Upper lobe of right lung (tissue), 1 donor: ENCODE data around the gene GEMIN8. TPM values are rescaled to one million over a fixed set of nuclear protein-coding genes. Genes with fewer than 3 reads are reported as not detected.
A peak's percentile ranks its signal among the peaks of the same experiment; 100 is the strongest.

Source experiments
- ATAC-seq: fragments of 200-7000 bp; cut with Tn5 transposase; one replicate; pipeline ENCODE4 v1.9.1; 2020; ENCODE audit warnings: mild to moderate bottlenecking, moderate library complexity
- DNase-seq: peaks from one replicate; pipeline ENCODE4 v3.0.0-alpha.2; 2020
- H3K27ac ChIP-seq: fragments of 200-600 bp; one replicate; pipeline ENCODE4 v1.8.0; 2022
- H3K27me3 ChIP-seq: fragments of 200-600 bp; one replicate; pipeline ENCODE4 v1.8.0; 2022; ENCODE audit warnings: mild to moderate bottlenecking
- H3K36me3 ChIP-seq: fragments of 200-600 bp; one replicate; pipeline ENCODE4 v1.8.0; 2022
- H3K4me1 ChIP-seq: fragments of 200-600 bp; one replicate; pipeline ENCODE4 v1.8.0; 2022
- H3K4me3 ChIP-seq: fragments of 200-600 bp; one replicate; pipeline ENCODE4 v1.8.0; 2022; ENCODE audit warnings: mild to moderate bottlenecking
- H3K9me3 ChIP-seq: fragments of 200-600 bp; one replicate; pipeline ENCODE4 v1.8.0; 2022
- intact Hi-C: fragments of 100-400 bp; cut with DNase I; formaldehyde crosslinking; loops from one replicate; pipeline ENCODE4 v1.11.0; 2022
- total RNA-seq: library from RNA; stranded (reverse); fragmentation: NEBNext Ultra II Directional; extraction: Animal tissue kit (Norgen Biotek cat#: 25700); gene quantifications from one replicate; pipeline ENCODE4 v1.2.1, GENCODE V29; 2021
- TF ChIP-seq, protein P1 (sequence below): fragments of 200-600 bp; IDR thresholded peaks from one replicate; pipeline ENCODE4 v1.8.0; 2022; ENCODE audit warnings: antibody characterized with exemption
- donor health status: DM: no; HTN: yes; CAD: no; lungs with severe emphysema.

Gene GEMIN8
- total RNA-seq, 1 donor from 2014 or later = 16.4 TPM

DNA sequence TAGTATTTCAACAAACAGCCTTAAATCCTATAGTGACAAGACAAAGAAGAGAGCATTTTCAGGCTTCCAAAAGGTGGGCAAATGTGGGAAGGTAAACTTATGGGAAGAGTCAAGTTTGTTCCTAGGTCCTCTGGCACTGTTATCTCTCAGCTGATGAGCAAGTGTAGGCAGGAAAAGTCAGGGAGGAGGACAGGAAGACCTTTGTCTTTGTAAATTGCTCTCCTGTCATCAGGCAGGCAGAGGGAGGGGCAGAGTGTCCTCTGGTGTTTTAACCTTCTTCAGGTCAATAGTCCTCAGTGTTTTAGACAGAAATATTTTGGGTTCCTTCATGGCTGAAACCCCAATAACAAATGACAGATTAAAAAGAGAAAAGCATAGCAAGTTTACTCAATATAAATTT lies 13.5 kb upstream of the GEMIN8 start:
- no peaks in the 10 kb centered on the region for H3K9me3 ChIP-seq
- DNase-seq (no peak), ATAC-seq (no peak)
- TF ChIP-seq, protein P1, sequence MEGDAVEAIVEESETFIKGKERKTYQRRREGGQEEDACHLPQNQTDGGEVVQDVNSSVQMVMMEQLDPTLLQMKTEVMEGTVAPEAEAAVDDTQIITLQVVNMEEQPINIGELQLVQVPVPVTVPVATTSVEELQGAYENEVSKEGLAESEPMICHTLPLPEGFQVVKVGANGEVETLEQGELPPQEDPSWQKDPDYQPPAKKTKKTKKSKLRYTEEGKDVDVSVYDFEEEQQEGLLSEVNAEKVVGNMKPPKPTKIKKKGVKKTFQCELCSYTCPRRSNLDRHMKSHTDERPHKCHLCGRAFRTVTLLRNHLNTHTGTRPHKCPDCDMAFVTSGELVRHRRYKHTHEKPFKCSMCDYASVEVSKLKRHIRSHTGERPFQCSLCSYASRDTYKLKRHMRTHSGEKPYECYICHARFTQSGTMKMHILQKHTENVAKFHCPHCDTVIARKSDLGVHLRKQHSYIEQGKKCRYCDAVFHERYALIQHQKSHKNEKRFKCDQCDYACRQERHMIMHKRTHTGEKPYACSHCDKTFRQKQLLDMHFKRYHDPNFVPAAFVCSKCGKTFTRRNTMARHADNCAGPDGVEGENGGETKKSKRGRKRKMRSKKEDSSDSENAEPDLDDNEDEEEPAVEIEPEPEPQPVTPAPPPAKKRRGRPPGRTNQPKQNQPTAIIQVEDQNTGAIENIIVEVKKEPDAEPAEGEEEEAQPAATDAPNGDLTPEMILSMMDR = no peak
- intact Hi-C loops = no loop called here
- H3K4me1 ChIP-seq = no peaks in the 10 kb centered on the region
- H3K27ac ChIP-seq = no peak overlapping the region
- H3K4me3 ChIP-seq = no peak overlapping the region
- no peaks in the 10 kb centered on the region for H3K27me3 ChIP-seq
- no peaks in the 10 kb centered on the region for H3K36me3 ChIP-seq

DNA sequence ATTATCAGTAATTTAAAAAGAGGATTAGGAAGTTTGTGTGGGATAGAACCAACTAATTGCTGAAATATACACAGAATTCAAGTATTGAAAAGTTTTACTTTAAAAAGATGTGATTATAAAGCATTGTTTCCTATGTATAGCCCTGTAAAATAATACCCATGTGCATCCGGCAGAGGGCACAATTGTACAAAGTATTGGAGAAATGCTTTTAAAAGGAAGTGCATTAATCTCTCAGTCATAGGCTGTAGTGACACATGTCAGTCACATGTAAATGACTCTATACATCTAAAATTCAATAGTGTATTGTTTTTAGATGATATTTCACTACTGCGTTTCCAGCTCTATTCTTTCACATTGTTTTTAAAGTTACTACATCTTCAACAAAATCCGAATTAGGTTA lies 9.7 kb upstream of the GEMIN8 start:
- Histone ChIP-seq H3K4me3 (no peak overlapping the region), H3K27ac (no peak overlapping the region), H3K9me3 (no peaks in the 10 kb centered on the region), H3K4me1 (no peaks in the 10 kb centered on the region), H3K27me3 (no peaks in the 10 kb centered on the region), H3K36me3 (no peaks in the 10 kb centered on the region)
- intact Hi-C loops = no loop called here
- TF ChIP-seq, protein P1 = peak; percentile 59
- peak; percentile 83 for ATAC-seq
- no peak for DNase-seq

DNA sequence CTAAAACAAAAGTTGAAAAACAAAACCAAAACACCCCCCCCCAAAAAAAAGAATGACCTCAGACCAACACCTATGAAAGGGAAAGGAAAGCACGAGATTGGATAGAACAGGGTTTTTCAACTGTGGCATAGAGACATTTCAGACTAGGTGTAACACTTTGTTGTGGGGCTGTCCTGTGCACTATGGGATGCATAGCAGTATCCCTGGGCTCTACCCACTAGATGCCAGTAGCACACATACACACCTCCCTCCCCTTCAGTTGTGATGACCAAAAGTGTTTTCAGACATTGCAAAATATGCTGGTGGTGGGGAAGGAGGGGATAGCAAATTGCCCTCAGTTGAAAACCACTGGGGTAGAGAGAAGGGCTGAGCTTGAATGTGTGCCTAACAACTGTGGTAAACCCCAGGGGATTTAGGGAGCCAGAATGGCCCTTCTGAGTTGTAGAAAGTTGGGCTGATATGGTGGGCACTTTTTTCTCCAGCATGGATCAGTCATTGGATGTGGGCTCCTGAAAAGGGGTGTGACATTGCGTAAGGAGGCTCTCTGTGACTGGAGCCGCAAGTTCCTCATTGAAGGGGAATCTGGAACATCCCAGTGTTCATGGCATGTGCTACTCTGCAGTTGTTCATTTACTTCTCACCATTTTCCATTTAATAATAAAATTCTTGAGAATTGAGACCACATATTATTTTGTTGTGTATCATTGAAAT lies 8.8 kb upstream of the GEMIN8 start:
- Histone ChIP-seq H3K4me1 (no peaks in the 10 kb centered on the region), H3K36me3 (no peaks in the 10 kb centered on the region), H3K27me3 (no peaks in the 10 kb centered on the region), H3K9me3 (no peaks in the 10 kb centered on the region), H3K27ac (no peak overlapping the region), H3K4me3 (no peak overlapping the region)
- ATAC-seq (peak; percentile 62), DNase-seq (no peak)
- intact Hi-C loops = no loop called here
- TF ChIP-seq, protein P1 = no peak

DNA sequence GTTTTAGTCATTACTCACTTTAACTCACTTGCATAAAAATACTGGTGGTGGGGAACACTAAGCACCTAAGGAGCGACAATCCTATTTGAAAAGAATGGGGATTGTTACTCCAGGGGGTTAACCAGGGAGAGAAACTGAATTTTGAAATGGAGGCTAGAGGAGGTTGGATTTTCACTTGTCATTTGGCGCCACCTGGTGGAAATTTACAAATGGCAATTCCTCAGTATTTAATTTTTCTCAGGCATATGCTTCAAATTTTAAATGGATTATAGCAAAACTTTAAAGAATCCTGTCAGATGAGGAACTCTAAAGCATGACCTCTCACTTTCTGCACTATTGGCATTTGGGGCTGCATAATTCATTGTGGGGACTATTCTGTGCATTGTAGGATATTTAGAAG lies 2.7 kb upstream of the GEMIN8 start:
- intact Hi-C loops = loop anchor here (5.0 kb wide), 1 partner anchor 525 kb away; no protein-coding TSS in a partner anchor
- Histone ChIP-seq H3K4me3 (no peak overlapping the region), H3K36me3 (no peaks in the 10 kb centered on the region), H3K9me3 (no peaks in the 10 kb centered on the region), H3K27me3 (no peaks in the 10 kb centered on the region), H3K4me1 (peaks cover 2% of the 10 kb centered on the region), H3K27ac (peak overlapping the region; percentile 3)
- DNase-seq (no peak), ATAC-seq (no peak)
- TF ChIP-seq, protein P1 = peak; percentile 61

DNA sequence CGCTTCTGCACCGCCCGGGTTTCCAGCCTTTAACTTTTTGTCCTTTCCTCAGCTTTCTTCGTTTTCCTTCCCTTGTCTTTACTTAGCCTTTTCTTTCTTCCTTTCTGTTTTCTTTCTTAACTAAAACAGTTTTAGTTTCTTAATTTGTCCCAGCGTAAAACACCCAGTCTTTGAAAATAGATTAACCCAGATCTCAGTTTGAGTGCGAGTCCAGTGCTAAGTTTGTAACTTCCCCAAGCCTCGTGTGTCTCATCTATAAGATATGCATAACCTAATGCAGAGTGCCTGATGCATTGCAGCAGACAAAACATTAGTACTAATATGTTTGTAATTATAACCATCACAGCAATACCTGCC lies 460 bp upstream of the GEMIN8 start:
- Histone ChIP-seq H3K36me3 (no peaks in the 10 kb centered on the region), H3K4me3 (peak overlapping the region; percentile 65), H3K27ac (peak overlapping the region; percentile 92), H3K4me1 (peaks cover 6% of the 10 kb centered on the region), H3K27me3 (no peaks in the 10 kb centered on the region), H3K9me3 (no peaks in the 10 kb centered on the region)
- TF ChIP-seq, protein P1 = no peak
- intact Hi-C loops = loop anchor here (5.0 kb wide), 1 partner anchor 523 kb away; no protein-coding TSS in a partner anchor
- ATAC-seq (no peak), DNase-seq (no peak)
